ENCODE measurements around the gene RBM38. TPM values are rescaled to one million over a fixed set of nuclear protein-coding genes. Genes with fewer than 3 reads are reported as not detected.

RBM38 gene
- total RNA-seq, 2 experiments from 2014 or later: 142 to 144 TPM

- H3K4me1 Mint-ChIP-seq: peaks cover 46% of the 10 kb centered on the region
- H3K27me3 Mint-ChIP-seq: no peaks in the 10 kb centered on the region
- peaks cover 1% of the 10 kb centered on the region for H3K9me3 Mint-ChIP-seq
- H3K27ac Mint-ChIP-seq: no peak overlapping the region
- peak; percentile 37 for DNase-seq
- peak overlapping the region; percentile 22 for H3K4me3 Mint-ChIP-seq
- peaks cover 11% of the 10 kb centered on the region for H3K36me3 Mint-ChIP-seq
These were observed 44.5 kb downstream of the RBM38 start for GRCh38 chr20:57435498-57436222.

- Mint-ChIP-seq H3K36me3 (peaks cover 11% of the 10 kb centered on the region), H3K27me3 (no peaks in the 10 kb centered on the region), H3K27ac (no peak overlapping the region), H3K9me3 (peaks cover 1% of the 10 kb centered on the region), H3K4me3 (no peak overlapping the region), H3K4me1 (peaks cover 42% of the 10 kb centered on the region)
- DNase-seq: no peak
These were observed 45.0 kb downstream of the RBM38 start for GRCh38 chr20:57436223-57436545.

GRCh38 chr20:57437267-57437666 is 46.1 kb downstream of the RBM38 start:
- Mint-ChIP-seq H3K9me3 (peaks cover 1% of the 10 kb centered on the region), H3K4me1 (peaks cover 34% of the 10 kb centered on the region), H3K27ac (no peak overlapping the region), H3K36me3 (peaks cover 7% of the 10 kb centered on the region), H3K27me3 (no peaks in the 10 kb centered on the region), H3K4me3 (no peak overlapping the region)
- no peak for DNase-seq

- no peak overlapping the region for H3K4me3 Mint-ChIP-seq
- H3K27me3 Mint-ChIP-seq: no peaks in the 10 kb centered on the region
- DNase-seq: no peak
- H3K27ac Mint-ChIP-seq: no peak overlapping the region
- H3K4me1 Mint-ChIP-seq: peaks cover 29% of the 10 kb centered on the region
- peaks cover 1% of the 10 kb centered on the region for H3K9me3 Mint-ChIP-seq
- H3K36me3 Mint-ChIP-seq: peaks cover 2% of the 10 kb centered on the region
These were observed 46.6 kb downstream of the RBM38 start for GRCh38 chr20:57437672-57438330.

GRCh38 chr20:57438552-57438951 is 47.4 kb downstream of the RBM38 start:
- no peak for DNase-seq
- peaks cover 22% of the 10 kb centered on the region for H3K4me1 Mint-ChIP-seq
- no peaks in the 10 kb centered on the region for H3K27me3 Mint-ChIP-seq
- H3K4me3 Mint-ChIP-seq: no peak overlapping the region
- H3K27ac Mint-ChIP-seq: no peak overlapping the region
- peaks cover 1% of the 10 kb centered on the region for H3K9me3 Mint-ChIP-seq
- peaks cover 1% of the 10 kb centered on the region for H3K36me3 Mint-ChIP-seq

GRCh38 chr20:57439432-57439831 is 48.2 kb downstream of the RBM38 start:
- peaks cover 14% of the 10 kb centered on the region for H3K4me1 Mint-ChIP-seq
- H3K36me3 Mint-ChIP-seq: peaks cover 1% of the 10 kb centered on the region
- H3K4me3 Mint-ChIP-seq: no peak overlapping the region
- DNase-seq: no peak
- no peaks in the 10 kb centered on the region for H3K27me3 Mint-ChIP-seq
- no peak overlapping the region for H3K27ac Mint-ChIP-seq
- peaks cover 1% of the 10 kb centered on the region for H3K9me3 Mint-ChIP-seq

- no peaks in the 10 kb centered on the region for H3K27me3 Mint-ChIP-seq
- H3K9me3 Mint-ChIP-seq: peaks cover 1% of the 10 kb centered on the region
- DNase-seq: no peak
- peaks cover 8% of the 10 kb centered on the region for H3K4me1 Mint-ChIP-seq
- peak overlapping the region; percentile 38 for H3K27ac Mint-ChIP-seq
- H3K36me3 Mint-ChIP-seq: peaks cover under 1% of the 10 kb centered on the region
- H3K4me3 Mint-ChIP-seq: no peak overlapping the region
These were observed 48.8 kb downstream of the RBM38 start for GRCh38 chr20:57439993-57440392.

- Mint-ChIP-seq H3K9me3 (peaks cover 1% of the 10 kb centered on the region), H3K27me3 (no peaks in the 10 kb centered on the region), H3K27ac (no peak overlapping the region), H3K4me1 (peaks cover 2% of the 10 kb centered on the region), H3K4me3 (no peak overlapping the region), H3K36me3 (no peaks in the 10 kb centered on the region)
- no peak for DNase-seq
These were observed 49.7 kb downstream of the RBM38 start for GRCh38 chr20:57440678-57441509.

GRCh38 chr20:57441510-57442154 is 50.4 kb downstream of the RBM38 start:
- Mint-ChIP-seq H3K4me3 (no peak overlapping the region), H3K27ac (no peak overlapping the region)

GRCh38 chr20:57442158-57442887 is 51.1 kb downstream of the RBM38 start:
- DNase-seq: no peak
- Mint-ChIP-seq H3K27ac (no peak overlapping the region), H3K4me3 (peak overlapping the region; percentile 25), H3K4me1 (peaks cover 2% of the 10 kb centered on the region), H3K27me3 (no peaks in the 10 kb centered on the region), H3K9me3 (no peaks in the 10 kb centered on the region), H3K36me3 (no peaks in the 10 kb centered on the region)

More at GRCh38 chr20:57441510-57442154, 50.4 kb downstream of the RBM38 start:
- peaks cover 2% of the 10 kb centered on the region for H3K4me1 Mint-ChIP-seq
- no peaks in the 10 kb centered on the region for H3K27me3 Mint-ChIP-seq
- no peak for DNase-seq
- H3K9me3 Mint-ChIP-seq: peaks cover 1% of the 10 kb centered on the region
- no peaks in the 10 kb centered on the region for H3K36me3 Mint-ChIP-seq

GRCh38 chr20:57442888-57443239 is 51.7 kb downstream of the RBM38 start:
- Mint-ChIP-seq H3K27me3 (no peaks in the 10 kb centered on the region), H3K27ac (no peak overlapping the region), H3K4me1 (peaks cover 2% of the 10 kb centered on the region), H3K4me3 (no peak overlapping the region), H3K36me3 (no peaks in the 10 kb centered on the region), H3K9me3 (no peaks in the 10 kb centered on the region)
- no peak for DNase-seq

GRCh38 chr20:57443349-57444265 is 52.4 kb downstream of the RBM38 start:
- Mint-ChIP-seq H3K27ac (no peak overlapping the region), H3K36me3 (no peaks in the 10 kb centered on the region), H3K4me1 (peaks cover 2% of the 10 kb centered on the region), H3K4me3 (no peak overlapping the region), H3K9me3 (no peaks in the 10 kb centered on the region), H3K27me3 (no peaks in the 10 kb centered on the region)
- no peak for DNase-seq

- H3K9me3 Mint-ChIP-seq: no peaks in the 10 kb centered on the region
- no peaks in the 10 kb centered on the region for H3K36me3 Mint-ChIP-seq
- H3K4me3 Mint-ChIP-seq: no peak overlapping the region
These were observed 53.3 kb downstream of the RBM38 start for GRCh38 chr20:57444394-57445048.

More at GRCh38 chr20:57444394-57445048, 53.3 kb downstream of the RBM38 start:
- H3K27me3 Mint-ChIP-seq: no peaks in the 10 kb centered on the region
- H3K4me1 Mint-ChIP-seq: peaks cover 2% of the 10 kb centered on the region
- no peak overlapping the region for H3K27ac Mint-ChIP-seq
- no peak for DNase-seq
